HG03342 (cell line): Measurements from ENCODE around the gene MAMDC4.
"Not testable (repeated sequence)": the region's sequence is repeated elsewhere in the genome, so short reads cannot be mapped to it uniquely, and the experiment has no call there.

Experiments used
- ATAC-seq: cut with Tn5 transposase; IDR thresholded peaks from one replicate; pipeline ENCODE4 v1.9.1; 2021; ENCODE audit warnings: mild to moderate bottlenecking, moderate library complexity; ENCODE audit not compliant: unreplicated experiment

The MAMDC4 gene

DNA sequence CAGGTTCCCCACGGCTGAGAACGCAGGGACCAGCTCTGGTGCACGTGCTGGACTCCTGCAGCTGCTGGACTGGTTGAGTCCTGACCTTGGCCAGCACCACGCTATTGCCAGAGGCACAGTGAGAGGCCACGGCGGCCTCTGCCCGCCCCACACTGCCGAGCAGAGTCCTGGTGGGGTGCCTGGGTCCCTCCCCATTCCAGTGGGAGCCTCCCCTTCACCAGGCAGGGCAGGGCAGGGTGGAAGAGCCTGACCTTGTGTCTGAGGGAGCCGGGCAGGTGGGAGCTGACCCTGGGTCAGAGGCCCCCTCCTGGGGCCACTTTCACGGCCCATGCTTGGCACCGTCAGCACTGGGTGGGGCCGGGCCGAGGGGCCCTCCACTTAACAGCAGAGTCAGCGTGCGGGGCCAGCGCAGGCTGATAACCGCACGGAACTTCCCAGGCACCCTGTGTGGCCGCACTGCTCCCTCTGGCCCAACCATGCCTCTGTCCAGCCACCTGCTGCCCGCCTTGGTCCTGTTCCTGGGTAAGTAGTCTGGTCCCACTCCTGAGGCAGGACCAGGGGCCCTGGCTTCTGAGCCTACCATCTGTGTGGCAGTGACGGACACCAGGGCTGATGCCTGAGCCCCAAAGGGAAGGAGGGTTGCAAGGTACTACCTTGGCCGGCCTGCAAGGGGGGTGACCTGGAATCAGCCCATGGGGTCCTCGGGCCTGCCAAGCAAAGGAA is at the start of gene MAMDC4:
TSS of gene MAMDC4 (plus strand) at position 406 of the 723 bp plus-strand sequence. CDS start at position 477, 71 bp downstream.
- no peak for ATAC-seq

GRCh38 chr9:136803009-136803550 is 49.1 kb upstream of the MAMDC4 start:
- ATAC-seq, result not testable (repeated sequence)

GRCh38 chr9:136803551-136804508 is 48.3 kb upstream of the MAMDC4 start:
- ATAC-seq, result no peak

DNA sequence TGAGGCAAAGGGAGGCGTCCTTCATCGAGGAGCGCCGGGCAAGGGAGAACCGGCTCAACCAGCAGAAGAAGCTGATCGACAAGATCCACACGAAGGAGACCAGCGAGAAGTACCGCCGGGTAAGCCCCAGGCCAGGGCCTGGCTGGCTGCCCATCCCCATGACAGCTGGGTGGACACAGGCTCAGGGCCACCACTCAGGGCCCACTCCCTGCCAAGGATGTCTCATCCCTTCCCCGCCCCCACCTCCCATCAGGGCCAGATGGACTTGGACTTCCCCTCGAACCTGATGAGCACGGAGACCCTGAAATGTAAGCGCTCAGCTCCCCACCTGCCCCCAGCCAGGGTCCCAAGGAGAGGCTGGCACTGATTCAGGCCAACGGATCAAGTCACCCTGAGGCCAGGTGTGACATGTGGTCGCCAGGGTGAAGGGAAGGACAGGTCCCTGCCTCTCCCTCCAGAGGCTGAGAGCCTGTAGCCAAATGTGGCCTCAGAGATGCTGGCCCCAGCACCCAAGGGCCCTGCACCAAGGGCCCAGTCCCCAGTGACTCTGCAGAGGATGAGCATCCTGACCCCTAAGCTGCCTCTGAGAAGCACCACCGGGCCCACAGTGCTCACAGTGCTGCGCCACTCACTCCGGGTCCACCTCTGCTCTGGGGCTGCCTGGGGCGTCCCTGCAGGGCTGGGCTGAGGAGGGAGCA is 47.5 kb upstream of the MAMDC4 start:
- ATAC-seq, result no peak

DNA sequence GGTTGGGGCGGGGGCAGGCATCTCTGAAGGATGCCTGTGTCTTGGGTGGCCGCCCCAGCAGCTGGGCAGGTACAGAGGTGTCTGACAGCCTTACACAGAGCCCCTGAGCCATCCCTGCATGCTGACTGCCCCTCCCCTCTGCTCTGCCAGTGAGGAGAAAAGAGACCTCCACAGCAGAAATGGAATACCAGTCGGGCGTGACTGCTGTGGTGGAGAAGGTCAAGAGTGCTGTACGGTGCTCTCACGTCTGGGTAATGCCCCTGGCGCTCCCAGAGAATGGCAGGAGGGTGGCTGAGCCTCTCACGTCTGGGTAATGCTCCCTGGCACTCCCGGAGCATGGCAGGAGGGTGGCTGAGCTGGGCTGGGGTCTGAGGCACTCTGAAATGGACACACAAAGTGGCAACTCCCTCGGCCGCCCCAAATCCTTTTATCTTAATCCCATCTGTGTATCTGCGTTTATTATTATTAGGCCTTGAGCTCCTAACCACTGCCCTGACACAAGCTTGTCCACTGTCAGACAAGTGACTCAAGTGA is 46.9 kb upstream of the MAMDC4 start:
- ATAC-seq, result no peak

GRCh38 chr9:136806067-136806466 is 46.1 kb upstream of the MAMDC4 start:
- ATAC-seq, result no peak

DNA sequence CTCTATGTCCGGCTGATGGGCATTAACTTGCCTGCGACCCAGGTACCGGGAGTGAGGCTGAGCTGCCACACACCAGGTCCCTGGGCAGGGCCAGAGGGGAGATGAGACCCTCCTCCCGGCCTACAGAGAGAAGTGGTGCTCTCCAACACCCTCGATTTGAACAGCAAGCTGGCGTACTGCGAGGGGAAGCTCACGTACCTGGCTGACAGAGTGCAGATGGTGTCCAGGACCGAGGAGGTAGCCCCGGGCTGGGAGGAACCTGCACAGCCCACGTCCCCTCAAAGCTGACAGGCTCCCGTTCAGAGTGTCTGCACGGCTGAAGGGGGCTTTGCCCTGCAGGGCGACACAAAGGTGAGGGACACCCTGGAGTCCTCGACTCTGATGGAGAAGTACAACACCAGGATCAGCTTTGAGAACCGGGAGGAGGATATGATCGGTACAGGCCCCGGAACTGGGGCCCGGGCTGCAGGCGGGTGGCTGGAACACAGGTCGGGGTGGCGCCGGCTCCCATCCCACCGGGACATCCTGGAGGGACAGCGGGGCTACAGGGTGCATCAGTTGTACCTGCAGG is 45.4 kb upstream of the MAMDC4 start:
- ATAC-seq, result no peak

DNA sequence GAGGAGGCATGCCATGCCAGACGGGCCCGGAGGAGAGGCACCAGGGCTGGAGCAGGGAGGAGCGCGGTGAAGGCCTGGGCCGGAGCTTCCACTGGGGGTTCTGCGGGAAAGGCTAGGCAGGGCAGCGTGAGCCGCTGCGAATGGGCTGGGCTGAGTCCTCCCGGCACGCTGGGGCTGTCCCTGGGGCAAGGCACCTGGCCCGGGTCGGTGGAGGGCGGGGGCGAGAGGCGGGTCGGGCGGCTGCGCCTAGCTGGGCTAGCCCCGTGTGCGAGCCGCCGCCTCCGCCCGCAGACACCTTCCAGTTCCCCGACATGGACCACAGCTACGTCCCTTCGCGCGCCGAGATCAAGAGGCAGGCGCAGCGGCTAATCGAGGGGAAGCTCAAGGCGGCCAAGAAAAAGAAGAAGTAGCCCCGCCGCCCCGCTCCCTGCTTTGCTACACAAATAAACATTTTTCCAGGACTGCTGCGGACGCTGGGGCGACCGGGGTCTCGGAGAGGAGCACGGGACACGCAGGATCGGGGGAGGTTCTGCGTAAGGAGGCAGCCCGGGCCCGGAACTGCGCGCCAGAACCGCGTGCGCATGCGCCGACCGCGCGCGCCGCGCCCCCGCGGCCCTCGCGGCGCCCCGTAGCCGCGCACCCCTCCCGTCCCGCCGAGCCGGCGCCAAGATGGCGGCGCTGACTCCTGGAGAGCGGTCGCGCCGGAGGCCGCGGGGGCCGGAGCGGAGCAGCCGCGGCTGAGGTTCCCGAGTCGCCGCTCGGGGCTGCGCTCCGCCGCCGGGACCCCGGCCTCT is 44.7 kb upstream of the MAMDC4 start, which contains the start of gene RABL6:
TSS of gene RABL6 (plus strand) at position 668 of the 794 bp plus-strand sequence. CDS start 249 bp downstream, outside the sequence.
- peak; percentile 73 for ATAC-seq

DNA sequence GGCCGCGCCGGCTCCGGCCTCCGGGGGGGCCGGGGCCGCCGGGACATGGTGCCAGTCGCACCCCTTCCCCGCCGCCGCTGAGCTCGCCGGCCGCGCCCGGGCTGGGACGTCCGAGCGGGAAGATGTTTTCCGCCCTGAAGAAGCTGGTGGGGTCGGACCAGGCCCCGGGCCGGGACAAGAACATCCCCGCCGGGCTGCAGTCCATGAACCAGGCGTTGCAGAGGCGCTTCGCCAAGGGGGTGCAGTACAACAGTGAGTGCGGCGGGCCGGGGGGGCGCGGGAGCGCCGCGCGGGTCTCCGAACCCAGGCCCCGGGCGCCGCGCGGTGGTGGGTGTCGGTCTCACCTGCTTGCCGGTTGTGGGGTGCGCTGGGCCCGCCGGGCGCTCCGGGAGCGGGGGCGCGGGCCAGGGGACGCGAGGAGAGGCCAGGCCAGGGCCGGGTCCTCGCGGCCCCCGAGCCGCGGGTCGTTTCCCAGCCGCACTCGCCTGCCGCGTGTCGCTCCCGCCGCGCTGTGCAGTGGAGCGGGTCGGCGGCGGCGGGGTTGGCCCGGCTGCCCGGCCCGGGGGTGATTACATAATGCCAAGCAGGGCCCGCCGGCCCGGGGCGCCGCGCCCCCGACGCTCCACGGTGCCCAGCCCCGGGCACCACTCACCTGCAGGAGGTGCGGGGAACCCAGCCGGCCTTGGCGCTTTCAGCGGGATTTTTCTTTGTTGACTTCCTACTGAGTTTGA is 43.9 kb upstream of the MAMDC4 start:
- ATAC-seq, result peak; percentile 37

- ATAC-seq, result no peak
Measured at GRCh38 chr9:136808806-136809158, 43.4 kb upstream of the MAMDC4 start.

DNA sequence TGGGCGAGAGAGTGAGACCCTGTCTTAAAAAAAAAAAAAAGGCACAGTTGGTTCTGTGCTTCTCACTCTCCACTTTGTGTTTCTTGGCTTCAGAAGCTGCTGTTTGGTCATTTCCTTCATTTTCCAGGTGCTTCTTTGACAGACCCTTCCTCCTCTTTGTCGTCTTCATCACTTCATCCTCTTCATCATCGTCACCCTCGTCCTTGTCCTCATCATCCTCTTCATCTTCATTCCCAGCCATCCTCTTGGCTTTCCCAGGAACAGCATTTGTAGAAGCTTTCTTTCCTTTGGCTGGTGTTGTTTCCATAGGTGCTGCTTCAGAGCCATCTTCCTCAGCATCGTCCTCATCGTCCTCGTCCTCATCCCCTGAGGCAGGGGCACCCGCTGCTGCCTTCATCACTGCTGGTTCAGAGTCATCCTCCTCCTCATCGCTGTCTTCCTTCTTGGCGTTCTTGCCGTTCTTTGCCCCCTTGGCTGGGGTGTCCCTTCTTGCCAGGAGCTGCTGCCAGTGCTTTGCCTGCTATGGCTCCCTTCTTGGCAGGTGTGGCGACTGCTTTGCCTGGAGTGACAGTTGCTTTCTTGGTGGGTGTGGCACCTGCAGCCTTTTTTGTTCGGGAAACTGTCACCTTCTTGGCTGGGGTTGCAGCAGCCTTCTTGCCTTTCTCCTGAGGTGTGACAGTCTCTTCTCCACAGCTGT is 37.3 kb upstream of the MAMDC4 start:
- no peak for ATAC-seq

DNA sequence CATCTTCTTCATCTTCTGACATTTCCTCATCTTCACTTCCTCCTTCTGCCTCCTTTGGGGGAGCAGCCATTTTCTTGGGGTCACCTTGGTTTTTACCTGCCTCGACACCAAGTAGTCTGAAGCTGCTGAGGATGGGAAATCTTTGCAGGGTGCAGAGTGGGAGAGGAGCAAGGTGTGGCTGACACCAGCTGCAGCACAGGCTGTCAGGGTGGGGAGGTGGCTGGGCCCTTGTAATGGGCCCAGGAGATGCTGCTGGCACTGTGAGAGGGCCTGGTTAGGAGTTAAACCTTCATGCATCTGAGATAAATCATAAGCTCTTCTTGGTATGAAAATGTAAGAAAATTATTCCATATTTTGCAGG is 36.7 kb upstream of the MAMDC4 start:
- ATAC-seq, result no peak

GRCh38 chr9:136820971-136821825 is 30.9 kb upstream of the MAMDC4 start:
- ATAC-seq, result no peak

DNA sequence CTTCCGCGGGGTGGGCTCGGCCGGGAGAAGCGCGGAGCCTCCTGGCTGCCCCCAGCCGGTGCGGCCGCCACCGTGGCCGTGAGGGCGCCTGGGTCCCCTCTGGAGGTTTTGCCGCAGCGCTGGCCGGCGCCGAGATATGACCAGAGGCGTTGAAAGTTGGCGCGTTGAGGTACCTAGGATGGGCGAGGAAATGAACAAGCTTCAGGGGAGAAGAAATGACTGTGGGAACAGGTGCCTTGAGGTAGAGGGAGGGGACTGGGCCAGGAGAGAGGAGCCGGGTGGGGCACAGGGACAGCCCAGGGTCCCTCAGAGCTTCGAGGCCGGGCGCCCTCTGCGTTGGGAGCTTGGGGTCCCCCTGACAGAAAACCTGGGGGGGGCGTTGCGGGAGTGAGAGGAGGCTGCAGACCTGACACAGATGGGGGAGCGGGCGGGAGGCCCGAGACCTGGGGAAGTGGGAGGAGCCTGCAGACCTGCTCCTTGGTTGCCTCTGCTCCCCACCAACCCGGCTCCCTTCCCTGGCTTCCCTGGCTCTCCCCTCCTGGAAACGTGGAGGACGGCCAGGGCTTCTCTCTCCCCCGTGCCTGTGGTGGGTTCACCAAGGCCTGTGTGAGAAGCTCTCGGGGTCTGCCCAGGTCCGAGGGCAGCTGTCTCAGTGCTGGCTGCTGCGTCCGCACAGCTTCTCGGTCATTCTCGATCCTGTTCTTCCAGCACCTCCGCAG is 30.2 kb upstream of the MAMDC4 start:
- no peak for ATAC-seq

GRCh38 chr9:136823136-136824046 is 28.8 kb upstream of the MAMDC4 start:
- no peak for ATAC-seq
